Muscle of leg (tissue), 11 donors: Measurements from ENCODE around the gene IL32. TPM values are rescaled to one million over a fixed set of nuclear protein-coding genes. Genes with fewer than 3 reads are reported as not detected.
A peak's percentile ranks its signal among the peaks of the same experiment; 100 is the strongest.
"Not testable (repeated sequence)": the region's sequence is repeated elsewhere in the genome, so short reads cannot be mapped to it uniquely, and the experiment has no call there.

Experiments used
- DNase-seq: peaks from one replicate; pipeline ENCODE4 v3.0.0; 2013
- H3K27ac ChIP-seq: one replicate; pipeline ENCODE4 v1.5.1; 2013; ENCODE audit warnings: mild to moderate bottlenecking, low read length, control low read depth
- H3K27me3 ChIP-seq: one replicate; pipeline ENCODE4 v1.6.1; 2013; ENCODE audit warnings: low read length; ENCODE audit not compliant: control insufficient read depth, insufficient read depth
- H3K36me3 ChIP-seq: one replicate; pipeline ENCODE4 v1.6.1; 2013; ENCODE audit warnings: low read length; ENCODE audit not compliant: control insufficient read depth, insufficient read depth
- H3K4me1 ChIP-seq: one replicate; pipeline ENCODE4 v1.6.1; 2013; ENCODE audit warnings: low read length; ENCODE audit not compliant: control insufficient read depth, insufficient read depth
- H3K4me3 ChIP-seq: one replicate; pipeline ENCODE4 v1.5.1; 2013; ENCODE audit warnings: low read length, control low read depth
- H3K9me3 ChIP-seq: replicated peaks from 2 replicates; pipeline ENCODE4 v1.6.1; 2013; ENCODE audit warnings: low read depth, low read length; ENCODE audit not compliant: control insufficient read depth
- WGBS: methylation state at CpG from one replicate; pipeline ENCODE4 v1.1.5; 2013; ENCODE audit warnings: missing lambda C conversion rate; ENCODE audit not compliant: insufficient coverage; 5-methylcytosine and 5-hydroxymethylcytosine counted together
- polyA plus RNA-seq, 8 donors: library from polyadenylated mRNA; unstranded; fragments of 120-200 nt; gene quantifications; one replicate each; pipeline versions ENCODE4 v1.2.1 to v1.2.3, GENCODE V29; 2013; ENCODE audit warnings: inconsistent platforms in 1 of 8, low replicate concordance in 1 of 8; ENCODE audit not compliant: insufficient read length in 8 of 8, insufficient read depth in 1 of 8
- total RNA-seq: library from RNA; stranded (reverse); fragments of 120-200 nt; gene quantifications from one replicate; pipeline ENCODE4 v1.2.4, GENCODE V29; 2013

IL32 gene
- total and polyA plus RNA-seq, 9 donors, result 28.9 to 166 (median 116) TPM

- not testable (repeated sequence) for H3K27ac ChIP-seq, H3K9me3 ChIP-seq, H3K4me1 ChIP-seq, DNase-seq, H3K36me3 ChIP-seq, H3K4me3 ChIP-seq, H3K27me3 ChIP-seq
- WGBS, result 92% methylated on average over 4 of the region's 6 CpGs
These were observed 10.5 kb downstream of the IL32 start for GRCh38 chr16:3075946-3076345.

- Histone ChIP-seq H3K36me3 (no peaks in the 10 kb centered on the region), H3K4me3 (no peak overlapping the region), H3K27ac (no peak overlapping the region), H3K27me3 (peaks cover 2% of the 10 kb centered on the region), H3K9me3 (no peaks in the 10 kb centered on the region), H3K4me1 (peaks cover 7% of the 10 kb centered on the region)
- DNase-seq, result no peak
- no CpG with 5 or more reads among the region's 6 CpGs for WGBS
These were observed 11.1 kb downstream of the IL32 start for GRCh38 chr16:3076577-3076976.

GRCh38 chr16:3080024-3080423 lies 14.6 kb downstream of the IL32 start:
- 87% methylated on average over 16 of the region's 17 CpGs for WGBS
- Histone ChIP-seq H3K27me3 (peaks cover 2% of the 10 kb centered on the region), H3K27ac (no peak overlapping the region), H3K4me3 (no peak overlapping the region), H3K9me3 (no peaks in the 10 kb centered on the region), H3K4me1 (peaks cover 7% of the 10 kb centered on the region), H3K36me3 (no peaks in the 10 kb centered on the region)
- no peak for DNase-seq

GRCh38 chr16:3081957-3082356 lies 16.5 kb downstream of the IL32 start:
- WGBS, result 88% methylated on average over 7 of the region's 13 CpGs
- not testable (repeated sequence) for H3K4me1 ChIP-seq, H3K9me3 ChIP-seq, H3K36me3 ChIP-seq, H3K4me3 ChIP-seq, H3K27me3 ChIP-seq, H3K27ac ChIP-seq, DNase-seq

GRCh38 chr16:3083408-3083807 lies 18.0 kb downstream of the IL32 start:
- H3K27ac ChIP-seq, H3K36me3 ChIP-seq, H3K9me3 ChIP-seq, H3K4me3 ChIP-seq, DNase-seq, H3K27me3 ChIP-seq: not testable (repeated sequence)
- 88% methylated on average over 5 of the region's 8 CpGs for WGBS
- H3K4me1 ChIP-seq, result peaks cover 23% of the 10 kb centered on the region

- peaks cover 2% of the 10 kb centered on the region for H3K27me3 ChIP-seq
- H3K27ac ChIP-seq, result no peak overlapping the region
- no CpG with 5 or more reads among the region's 1 CpG for WGBS
- H3K9me3 ChIP-seq, result no peaks in the 10 kb centered on the region
- H3K36me3 ChIP-seq, result no peaks in the 10 kb centered on the region
- DNase-seq, result no peak
- H3K4me3 ChIP-seq, result no peak overlapping the region
- peaks cover 34% of the 10 kb centered on the region for H3K4me1 ChIP-seq
These were observed 19.1 kb downstream of the IL32 start for GRCh38 chr16:3084491-3084890.

GRCh38 chr16:3084969-3085670 lies 19.7 kb downstream of the IL32 start:
- H3K27me3 ChIP-seq, result peaks cover 2% of the 10 kb centered on the region
- no peaks in the 10 kb centered on the region for H3K36me3 ChIP-seq
- H3K9me3 ChIP-seq, result no peaks in the 10 kb centered on the region
- 78% methylated on average over 2 of the region's 7 CpGs for WGBS
- no peak overlapping the region for H3K27ac ChIP-seq
- H3K4me1 ChIP-seq, result peaks cover 35% of the 10 kb centered on the region
- no peak overlapping the region for H3K4me3 ChIP-seq
- no peak for DNase-seq

- H3K27me3 ChIP-seq, result no peaks in the 10 kb centered on the region
- peaks cover 35% of the 10 kb centered on the region for H3K4me1 ChIP-seq
- no peaks in the 10 kb centered on the region for H3K36me3 ChIP-seq
- no peak for DNase-seq
- no peak overlapping the region for H3K4me3 ChIP-seq
- H3K9me3 ChIP-seq, result no peaks in the 10 kb centered on the region
- peak overlapping the region; percentile 86 for H3K27ac ChIP-seq
- 88% methylated on average over 9 of the region's 17 CpGs for WGBS
These were observed 20.6 kb downstream of the IL32 start for GRCh38 chr16:3085868-3086595.

- peak overlapping the region; percentile 86 for H3K27ac ChIP-seq
- no peaks in the 10 kb centered on the region for H3K9me3 ChIP-seq
- peaks cover 3% of the 10 kb centered on the region for H3K27me3 ChIP-seq
- 52% methylated on average over 7 of the region's 14 CpGs for WGBS
- H3K4me3 ChIP-seq, result peak overlapping the region; percentile 7
- H3K36me3 ChIP-seq, result no peaks in the 10 kb centered on the region
- peaks cover 35% of the 10 kb centered on the region for H3K4me1 ChIP-seq
- DNase-seq, result peak; percentile 32
These were observed 21.3 kb downstream of the IL32 start for GRCh38 chr16:3086596-3087242.
